Measurements from ENCODE around the gene NBPF6. TPM values are rescaled to one million over a fixed set of nuclear protein-coding genes. Genes with fewer than 3 reads are reported as not detected.
"Not testable (repeated sequence)": the region's sequence is repeated elsewhere in the genome, so short reads cannot be mapped to it uniquely, and the experiment has no call there.

NBPF6 gene
- total and polyA plus RNA-seq, 2 experiments from 2014 or later, result not detected

DNA sequence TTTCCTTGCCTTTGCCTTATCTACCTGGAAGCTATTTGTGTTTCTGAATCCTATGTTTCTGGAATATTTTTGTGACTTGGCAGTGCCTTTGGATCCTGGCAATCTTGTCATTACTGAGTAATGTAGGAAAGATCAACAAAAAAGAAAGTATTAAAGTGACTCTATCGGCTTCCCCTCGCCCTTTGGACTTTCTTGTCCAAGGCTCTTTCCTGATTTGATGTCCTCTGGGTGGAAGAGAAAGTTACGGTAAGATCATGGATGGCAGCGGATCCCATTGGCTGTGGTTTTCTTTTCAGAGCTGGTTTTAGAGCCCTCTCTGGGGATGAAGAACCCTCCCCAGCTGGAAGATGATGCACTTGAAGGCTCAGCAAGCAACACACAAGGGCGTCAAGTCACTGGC, 17.0 kb downstream of the NBPF6 start:
- not testable (repeated sequence) for H3K4me2 ChIP-seq; H3K36me3 Mint-ChIP-seq (ENCODE audit: low read depth); H3K27me3 ChIP-seq (ENCODE audit: insufficient read depth); H3K79me2 ChIP-seq (replicated peaks; ENCODE audit: insufficient read depth); H3K27me3 Mint-ChIP-seq (ENCODE audit: insufficient read depth, low read depth, poor library complexity); H3K4me1 Mint-ChIP-seq; H4K20me1 ChIP-seq (replicated peaks; ENCODE audit: insufficient read depth); DNase-seq (ENCODE audit: low spot score); H3K27ac Mint-ChIP-seq; H3K27ac ChIP-seq (ENCODE audit: low read depth); H3K36me3 ChIP-seq (ENCODE audit: insufficient read depth); H3K4me3 ChIP-seq; H3F3A ChIP-seq (replicated peaks; ENCODE audit: low read depth); H3K9me3 Mint-ChIP-seq; H3K4me1 ChIP-seq (ENCODE audit: insufficient read depth); H3K9me2 ChIP-seq (ENCODE audit: insufficient read depth); ATAC-seq; H3K4me3 Mint-ChIP-seq; H2AFZ ChIP-seq

GRCh38 chr1:108470750-108471149, 20.6 kb downstream of the NBPF6 start:
- not testable (repeated sequence) for H3K27me3 Mint-ChIP-seq (ENCODE audit: insufficient read depth, low read depth, poor library complexity); H3K4me2 ChIP-seq; H3K4me1 ChIP-seq (ENCODE audit: insufficient read depth); H3K79me2 ChIP-seq (replicated peaks; ENCODE audit: insufficient read depth); H3K9me2 ChIP-seq (ENCODE audit: insufficient read depth); H3K27ac Mint-ChIP-seq; H3K36me3 ChIP-seq (ENCODE audit: insufficient read depth); ATAC-seq; H3K27ac ChIP-seq (ENCODE audit: low read depth); H3F3A ChIP-seq (replicated peaks; ENCODE audit: low read depth); H3K27me3 ChIP-seq (ENCODE audit: insufficient read depth); H4K20me1 ChIP-seq (replicated peaks; ENCODE audit: insufficient read depth); H3K4me3 Mint-ChIP-seq; DNase-seq (ENCODE audit: low spot score); H3K4me1 Mint-ChIP-seq; H2AFZ ChIP-seq; H3K4me3 ChIP-seq
- H3K36me3 Mint-ChIP-seq (ENCODE audit: low read depth), result peaks cover 22% of the 10 kb centered on the region
- H3K9me3 Mint-ChIP-seq, result peaks cover 37% of the 10 kb centered on the region

DNA sequence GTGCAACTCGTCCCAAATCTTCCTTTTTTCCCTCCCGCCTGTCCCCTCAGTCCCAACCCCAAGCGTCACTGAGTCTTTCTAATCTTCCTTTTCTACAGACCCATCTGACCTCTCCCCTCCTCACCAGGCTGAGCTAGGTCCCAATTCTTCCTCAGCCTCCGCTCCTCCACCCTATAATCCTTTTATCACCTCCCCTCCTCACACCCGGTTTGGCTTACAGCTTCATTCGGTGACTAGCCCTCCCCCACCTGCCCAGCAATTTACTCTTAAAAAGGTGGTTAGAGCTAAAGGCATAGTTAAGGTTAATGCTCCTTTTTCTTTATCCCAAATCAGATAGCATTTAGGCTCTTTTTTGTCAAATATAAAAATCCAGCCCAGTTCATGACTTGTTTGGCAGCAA, 24.4 kb downstream of the NBPF6 start:
- not testable (repeated sequence) for H3K36me3 ChIP-seq (ENCODE audit: insufficient read depth); H3K4me1 Mint-ChIP-seq; H3K4me3 Mint-ChIP-seq; H3K4me3 ChIP-seq; H3F3A ChIP-seq (replicated peaks; ENCODE audit: low read depth); ATAC-seq; H4K20me1 ChIP-seq (replicated peaks; ENCODE audit: insufficient read depth); H3K27me3 Mint-ChIP-seq (ENCODE audit: insufficient read depth, low read depth, poor library complexity); DNase-seq (ENCODE audit: low spot score); H3K27ac Mint-ChIP-seq; H3K79me2 ChIP-seq (replicated peaks; ENCODE audit: insufficient read depth); H2AFZ ChIP-seq; H3K27ac ChIP-seq (ENCODE audit: low read depth); H3K9me2 ChIP-seq (ENCODE audit: insufficient read depth); H3K27me3 ChIP-seq (ENCODE audit: insufficient read depth); H3K4me1 ChIP-seq (ENCODE audit: insufficient read depth); H3K4me2 ChIP-seq
- peaks cover 69% of the 10 kb centered on the region for H3K9me3 Mint-ChIP-seq
- H3K36me3 Mint-ChIP-seq (ENCODE audit: low read depth), result peaks cover 40% of the 10 kb centered on the region

DNA sequence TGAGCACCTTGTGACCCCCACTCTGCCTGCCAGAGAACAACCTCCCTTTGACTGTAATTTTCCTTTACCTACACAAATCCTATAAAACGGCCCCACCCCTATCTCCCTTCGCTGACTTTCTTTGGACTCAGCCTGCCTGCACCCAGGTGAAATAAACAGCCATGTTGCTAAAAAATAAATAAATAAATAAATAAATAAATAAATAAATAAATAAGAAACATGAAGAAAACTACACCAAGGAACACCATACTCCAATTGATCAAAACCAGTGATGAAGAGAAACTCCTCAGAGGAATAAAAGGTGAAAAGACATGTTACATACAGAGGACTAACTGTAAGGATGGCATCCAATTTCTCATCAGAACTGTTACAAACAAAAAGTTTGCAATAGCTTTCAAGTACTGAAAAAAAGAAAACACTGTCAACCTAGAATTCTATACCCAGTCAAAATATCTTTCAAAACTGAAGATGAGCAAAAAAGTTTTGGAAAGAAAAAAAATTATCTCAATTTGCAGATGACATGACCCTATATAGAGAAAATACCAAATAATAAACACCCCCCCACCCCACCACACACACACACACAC, 28.4 kb downstream of the NBPF6 start:
- Histone ChIP-seq H3K36me3 (ENCODE audit: insufficient read depth) (no peaks in the 10 kb centered on the region), H3F3A (replicated peaks; ENCODE audit: low read depth) (no peaks in the 10 kb centered on the region), H3K79me2 (replicated peaks; ENCODE audit: insufficient read depth) (no peaks in the 10 kb centered on the region), H3K27me3 (ENCODE audit: insufficient read depth) (no peaks in the 10 kb centered on the region), H3K4me1 (ENCODE audit: insufficient read depth) (no peaks in the 10 kb centered on the region), H4K20me1 (replicated peaks; ENCODE audit: insufficient read depth) (no peaks in the 10 kb centered on the region), H2AFZ (no peak overlapping the region), H3K4me2 (no peak overlapping the region), H3K27ac (ENCODE audit: low read depth) (no peak overlapping the region), H3K9me2 (ENCODE audit: insufficient read depth) (no peaks in the 10 kb centered on the region), H3K4me3 (no peak overlapping the region)
- peaks cover 41% of the 10 kb centered on the region for H3K36me3 Mint-ChIP-seq (ENCODE audit: low read depth)
- no peak for ATAC-seq
- H3K4me3 Mint-ChIP-seq, result no peak overlapping the region; the same call in 2 of the 3 replicates
- H3K27ac Mint-ChIP-seq, result no peak overlapping the region
- H3K9me3 Mint-ChIP-seq, result peaks cover 78% of the 10 kb centered on the region
- H3K4me1 Mint-ChIP-seq, result no peaks in the 10 kb centered on the region
- DNase-seq (ENCODE audit: low spot score), result no peak
- H3K27me3 Mint-ChIP-seq (ENCODE audit: insufficient read depth, low read depth, poor library complexity), result peaks cover 7% of the 10 kb centered on the region
- TF ChIP-seq STAT1 (IDR thresholded peaks at IDR 0.05; ENCODE audit: unreplicated experiment), result no peak
- TF ChIP-seq, protein P1, sequence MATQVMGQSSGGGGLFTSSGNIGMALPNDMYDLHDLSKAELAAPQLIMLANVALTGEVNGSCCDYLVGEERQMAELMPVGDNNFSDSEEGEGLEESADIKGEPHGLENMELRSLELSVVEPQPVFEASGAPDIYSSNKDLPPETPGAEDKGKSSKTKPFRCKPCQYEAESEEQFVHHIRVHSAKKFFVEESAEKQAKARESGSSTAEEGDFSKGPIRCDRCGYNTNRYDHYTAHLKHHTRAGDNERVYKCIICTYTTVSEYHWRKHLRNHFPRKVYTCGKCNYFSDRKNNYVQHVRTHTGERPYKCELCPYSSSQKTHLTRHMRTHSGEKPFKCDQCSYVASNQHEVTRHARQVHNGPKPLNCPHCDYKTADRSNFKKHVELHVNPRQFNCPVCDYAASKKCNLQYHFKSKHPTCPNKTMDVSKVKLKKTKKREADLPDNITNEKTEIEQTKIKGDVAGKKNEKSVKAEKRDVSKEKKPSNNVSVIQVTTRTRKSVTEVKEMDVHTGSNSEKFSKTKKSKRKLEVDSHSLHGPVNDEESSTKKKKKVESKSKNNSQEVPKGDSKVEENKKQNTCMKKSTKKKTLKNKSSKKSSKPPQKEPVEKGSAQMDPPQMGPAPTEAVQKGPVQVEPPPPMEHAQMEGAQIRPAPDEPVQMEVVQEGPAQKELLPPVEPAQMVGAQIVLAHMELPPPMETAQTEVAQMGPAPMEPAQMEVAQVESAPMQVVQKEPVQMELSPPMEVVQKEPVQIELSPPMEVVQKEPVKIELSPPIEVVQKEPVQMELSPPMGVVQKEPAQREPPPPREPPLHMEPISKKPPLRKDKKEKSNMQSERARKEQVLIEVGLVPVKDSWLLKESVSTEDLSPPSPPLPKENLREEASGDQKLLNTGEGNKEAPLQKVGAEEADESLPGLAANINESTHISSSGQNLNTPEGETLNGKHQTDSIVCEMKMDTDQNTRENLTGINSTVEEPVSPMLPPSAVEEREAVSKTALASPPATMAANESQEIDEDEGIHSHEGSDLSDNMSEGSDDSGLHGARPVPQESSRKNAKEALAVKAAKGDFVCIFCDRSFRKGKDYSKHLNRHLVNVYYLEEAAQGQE (IDR thresholded peaks at IDR 0.05; ENCODE audit: unreplicated experiment), result no peak

Data from GM23338 (cell line).